Limb (tissue), 2 donors: Measurements from ENCODE around the gene FTO.

ENCODE experiments used
- DNase-seq, 2 donors: peaks; one replicate each; pipeline ENCODE4 v3.0.0-alpha.2; 2016; ENCODE audit errors: extremely low spot score in 2 of 2

The FTO gene

GRCh38 chr16:53781023-53781605, 77.2 kb downstream of the FTO start:
- no peak for DNase-seq

- DNase-seq, result no peak
These were observed 78.2 kb downstream of the FTO start for GRCh38 chr16:53782148-53782547.

- no peak for DNase-seq
These were observed 80.3 kb downstream of the FTO start for GRCh38 chr16:53784291-53784690.

GRCh38 chr16:53785044-53785443, 81.1 kb downstream of the FTO start:
- peak in 1 of 2 donors; percentile 55 for DNase-seq

- no peak for DNase-seq
These were observed 82.0 kb downstream of the FTO start for GRCh38 chr16:53785916-53786315.

- DNase-seq, result no peak
These were observed 83.5 kb downstream of the FTO start for GRCh38 chr16:53787423-53787822.

- DNase-seq, result no peak
These were observed 85.2 kb downstream of the FTO start for GRCh38 chr16:53789137-53789536.

- no peak for DNase-seq
These were observed 88.4 kb downstream of the FTO start for GRCh38 chr16:53792161-53792951.

GRCh38 chr16:53803451-53803850, 99.5 kb downstream of the FTO start:
- DNase-seq, result no peak

- no peak for DNase-seq
These were observed 100.0 kb downstream of the FTO start for GRCh38 chr16:53803998-53804397.

- DNase-seq, result no peak
These were observed 100.5 kb downstream of the FTO start for GRCh38 chr16:53804467-53804866.

- DNase-seq, result no peak
These were observed 101.2 kb downstream of the FTO start for GRCh38 chr16:53805113-53805512.

- DNase-seq, result no peak
These were observed 101.8 kb downstream of the FTO start for GRCh38 chr16:53805752-53806151.

- no peak for DNase-seq
These were observed 105.4 kb downstream of the FTO start for GRCh38 chr16:53809088-53809932.

- DNase-seq, result no peak
These were observed 109.0 kb downstream of the FTO start for GRCh38 chr16:53812914-53813313.

- DNase-seq, result no peak
These were observed 110.8 kb downstream of the FTO start for GRCh38 chr16:53814801-53815200.

GRCh38 chr16:53816211-53816836, 112.4 kb downstream of the FTO start:
- DNase-seq, result no peak

GRCh38 chr16:53817117-53817755, 113.3 kb downstream of the FTO start:
- DNase-seq, result no peak

- no peak for DNase-seq
These were observed 114.0 kb downstream of the FTO start for GRCh38 chr16:53817812-53818550.

GRCh38 chr16:53821487-53821886, 117.5 kb downstream of the FTO start:
- no peak for DNase-seq
